Gastrocnemius medialis (tissue), 4 donors: ENCODE measurements around the gene DMRTB1.

Experiments
- CTCF ChIP-seq, 5 experiments: fragments of 450-650 bp in 3 of 5; fragments of 200-600 bp in 2 of 5; sonication (generic) in 2 of 5; IDR thresholded peaks in 4 of 5; conservative IDR thresholded peaks in 1 of 5; 1 replicate in 4 of 5; 2 replicates in 1 of 5; pipeline ENCODE4 v1.5.1; 2016 to 2019; ENCODE audit warnings: antibody characterized with exemption in 5 of 5, mild to moderate bottlenecking in 3 of 5, moderate library complexity in 3 of 5
- POLR2A ChIP-seq, 2 donors: fragments of 450-650 bp; IDR thresholded peaks; one replicate each; pipeline ENCODE4 v1.6.1; 2017; ENCODE audit warnings: antibody characterized with exemption in 2 of 2, mild to moderate bottlenecking in 2 of 2, moderate library complexity in 2 of 2

GRCh38 chr1:53505891-53506290 is 46.7 kb downstream of the DMRTB1 start:
- TF ChIP-seq CTCF (IDR thresholded peaks at IDR 0.05 in 4 of 5, conservative IDR thresholded peaks at IDR 0.05 in 1 of 5) (no peak), POLR2A (IDR thresholded peaks at IDR 0.05) (no peak)
